HEK293 (cell line): Measurements from ENCODE around the gene UGT1A6.

ENCODE experiments used
- ZNF114 ChIP-seq: fragments of 450-650 bp; formaldehyde crosslinking; IDR thresholded peaks from 2 replicates; pipeline ENCODE4 v1.5.0; 2017; ENCODE audit warnings: missing biosample characterization, missing genetic modification characterization
- ZNF121 ChIP-seq: fragments of 450-650 bp; formaldehyde crosslinking; IDR thresholded peaks from 2 replicates; pipeline ENCODE4 v1.5.1; 2016; ENCODE audit warnings: missing biosample characterization, missing genetic modification characterization
- ZNF138 ChIP-seq: fragments of 450-650 bp; formaldehyde crosslinking; IDR thresholded peaks from 2 replicates; pipeline ENCODE4 v1.5.1; 2016; ENCODE audit warnings: missing biosample characterization, missing genetic modification characterization, borderline replicate concordance
- ZNF785 ChIP-seq: fragments of 450-650 bp; formaldehyde crosslinking; IDR thresholded peaks from 2 replicates; pipeline ENCODE4 v1.5.1; 2016; ENCODE audit warnings: missing biosample characterization, missing genetic modification characterization
- TF ChIP-seq, protein P1 (sequence below): fragments of 450-650 bp; formaldehyde crosslinking; IDR thresholded peaks from 2 replicates; pipeline ENCODE4 v1.5.1; 2016; ENCODE audit warnings: missing biosample characterization, missing genetic modification characterization

- TF ChIP-seq, protein P1, sequence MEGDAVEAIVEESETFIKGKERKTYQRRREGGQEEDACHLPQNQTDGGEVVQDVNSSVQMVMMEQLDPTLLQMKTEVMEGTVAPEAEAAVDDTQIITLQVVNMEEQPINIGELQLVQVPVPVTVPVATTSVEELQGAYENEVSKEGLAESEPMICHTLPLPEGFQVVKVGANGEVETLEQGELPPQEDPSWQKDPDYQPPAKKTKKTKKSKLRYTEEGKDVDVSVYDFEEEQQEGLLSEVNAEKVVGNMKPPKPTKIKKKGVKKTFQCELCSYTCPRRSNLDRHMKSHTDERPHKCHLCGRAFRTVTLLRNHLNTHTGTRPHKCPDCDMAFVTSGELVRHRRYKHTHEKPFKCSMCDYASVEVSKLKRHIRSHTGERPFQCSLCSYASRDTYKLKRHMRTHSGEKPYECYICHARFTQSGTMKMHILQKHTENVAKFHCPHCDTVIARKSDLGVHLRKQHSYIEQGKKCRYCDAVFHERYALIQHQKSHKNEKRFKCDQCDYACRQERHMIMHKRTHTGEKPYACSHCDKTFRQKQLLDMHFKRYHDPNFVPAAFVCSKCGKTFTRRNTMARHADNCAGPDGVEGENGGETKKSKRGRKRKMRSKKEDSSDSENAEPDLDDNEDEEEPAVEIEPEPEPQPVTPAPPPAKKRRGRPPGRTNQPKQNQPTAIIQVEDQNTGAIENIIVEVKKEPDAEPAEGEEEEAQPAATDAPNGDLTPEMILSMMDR (tag by site-specific recombination): no peak
- TF ChIP-seq ZNF785 (tag by site-specific recombination) (no peak), ZNF114 (tag by site-specific recombination) (no peak), ZNF121 (tag by site-specific recombination) (no peak), ZNF138 (tag by site-specific recombination) (no peak)
These were observed 7.4 kb downstream of the UGT1A6 start for GRCh38 chr2:233700028-233700635.
